RWPE2 (cell line): ENCODE data around the gene C6orf132.

Experiments used
- ATAC-seq: fragments of 200-7000 bp; cut with Tn5 transposase; 3 replicates; pipeline ENCODE4 v1.9.1; 2021; ENCODE audit warnings: low read depth
- DNase-seq: peaks from one replicate; pipeline ENCODE4 v3.0.0-alpha.2; 2020; ENCODE audit warnings: low spot score
- H3K27ac ChIP-seq: fragments of 450-650 bp; 2 replicates; pipeline ENCODE4 v1.5.1; 2017; ENCODE audit warnings: mild to moderate bottlenecking; ENCODE audit not compliant: poor library complexity, severe bottlenecking
- H3K27me3 ChIP-seq: fragments of 250-450 bp; sonication (Bioruptor Pico); 2 replicates; pipeline ENCODE4 v1.5.1; 2021; ENCODE audit warnings: mild to moderate bottlenecking, moderate library complexity; ENCODE audit not compliant: insufficient read depth, poor library complexity, severe bottlenecking
- H3K36me3 ChIP-seq: fragments of 250-450 bp; sonication (Bioruptor Pico); 2 replicates; pipeline ENCODE4 v1.5.1; 2020; ENCODE audit warnings: low read depth, mild to moderate bottlenecking, moderate library complexity
- H3K4me1 ChIP-seq: fragments of 250-450 bp; sonication (Bioruptor Pico); 2 replicates; pipeline ENCODE4 v1.5.1; 2021; ENCODE audit warnings: mild to moderate bottlenecking, moderate library complexity; ENCODE audit not compliant: insufficient read depth, poor library complexity, severe bottlenecking
- H3K4me3 ChIP-seq: fragments of 250-450 bp; sonication (Bioruptor Pico); 2 replicates; pipeline ENCODE4 v1.5.1; 2021; ENCODE audit warnings: mild to moderate bottlenecking, moderate library complexity; ENCODE audit not compliant: severe bottlenecking
- H3K9me3 ChIP-seq: fragments of 250-450 bp; sonication (Bioruptor Pico); 2 replicates; pipeline ENCODE4 v1.5.1; 2021; ENCODE audit warnings: mild to moderate bottlenecking, moderate library complexity; ENCODE audit not compliant: severe bottlenecking
- TF ChIP-seq, protein P1 (sequence below): fragments of 450-650 bp; IDR thresholded peaks from one replicate; pipeline ENCODE4 v1.5.1; 2017; ENCODE audit warnings: mild to moderate bottlenecking, moderate library complexity; ENCODE audit not compliant: poor library complexity, severe bottlenecking

C6orf132 gene

GRCh38 chr6:42099340-42100028 lies 42.9 kb downstream of the C6orf132 start:
- TF ChIP-seq, protein P1, sequence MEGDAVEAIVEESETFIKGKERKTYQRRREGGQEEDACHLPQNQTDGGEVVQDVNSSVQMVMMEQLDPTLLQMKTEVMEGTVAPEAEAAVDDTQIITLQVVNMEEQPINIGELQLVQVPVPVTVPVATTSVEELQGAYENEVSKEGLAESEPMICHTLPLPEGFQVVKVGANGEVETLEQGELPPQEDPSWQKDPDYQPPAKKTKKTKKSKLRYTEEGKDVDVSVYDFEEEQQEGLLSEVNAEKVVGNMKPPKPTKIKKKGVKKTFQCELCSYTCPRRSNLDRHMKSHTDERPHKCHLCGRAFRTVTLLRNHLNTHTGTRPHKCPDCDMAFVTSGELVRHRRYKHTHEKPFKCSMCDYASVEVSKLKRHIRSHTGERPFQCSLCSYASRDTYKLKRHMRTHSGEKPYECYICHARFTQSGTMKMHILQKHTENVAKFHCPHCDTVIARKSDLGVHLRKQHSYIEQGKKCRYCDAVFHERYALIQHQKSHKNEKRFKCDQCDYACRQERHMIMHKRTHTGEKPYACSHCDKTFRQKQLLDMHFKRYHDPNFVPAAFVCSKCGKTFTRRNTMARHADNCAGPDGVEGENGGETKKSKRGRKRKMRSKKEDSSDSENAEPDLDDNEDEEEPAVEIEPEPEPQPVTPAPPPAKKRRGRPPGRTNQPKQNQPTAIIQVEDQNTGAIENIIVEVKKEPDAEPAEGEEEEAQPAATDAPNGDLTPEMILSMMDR: no peak
- Histone ChIP-seq H3K36me3 (peaks cover 6% of the 10 kb centered on the region; the same call in 1 of the 2 replicates), H3K27me3 (no peaks in the 10 kb centered on the region), H3K4me1 (peaks cover 39% of the 10 kb centered on the region), H3K4me3 (no peak overlapping the region), H3K27ac (peak overlapping the region; percentile 97), H3K9me3 (no peaks in the 10 kb centered on the region)
- ATAC-seq (peak; percentile 90), DNase-seq (peak; percentile 90)

GRCh38 chr6:42095776-42096541 lies 46.5 kb downstream of the C6orf132 start:
- ATAC-seq: no peak
- no peak for DNase-seq

DNA sequence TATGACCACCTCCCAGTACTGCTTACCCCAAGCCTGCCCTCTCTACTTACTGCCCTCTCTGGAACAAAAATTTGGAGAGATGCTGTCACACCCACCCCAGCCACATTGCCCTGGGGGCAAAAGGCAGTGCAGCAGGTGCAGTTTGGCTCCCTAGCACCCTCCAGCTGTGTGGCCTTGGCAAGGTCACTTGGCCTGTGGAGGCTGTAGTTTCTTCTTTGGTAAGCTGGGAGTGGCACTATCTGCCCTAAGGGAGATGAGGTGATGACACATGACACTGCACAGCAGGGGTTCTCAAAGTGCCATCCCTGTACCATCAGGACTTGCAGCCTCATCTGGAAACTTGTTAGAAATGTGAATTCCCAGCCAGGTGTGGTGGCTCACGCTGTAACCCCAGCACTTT lies 47.3 kb downstream of the C6orf132 start:
- Histone ChIP-seq H3K4me3 (no peak overlapping the region), H3K4me1 (peaks cover 20% of the 10 kb centered on the region), H3K9me3 (no peaks in the 10 kb centered on the region), H3K27ac (no peak overlapping the region), H3K27me3 (no peaks in the 10 kb centered on the region), H3K36me3 (no peaks in the 10 kb centered on the region)
- no peak for DNase-seq
- TF ChIP-seq, protein P1: no peak
- no peak for ATAC-seq

More at GRCh38 chr6:42095776-42096541, 46.5 kb downstream of the C6orf132 start:
- H3K9me3 ChIP-seq: no peaks in the 10 kb centered on the region
- H3K4me3 ChIP-seq: no peak overlapping the region
- H3K4me1 ChIP-seq: peaks cover 29% of the 10 kb centered on the region
- no peak overlapping the region for H3K27ac ChIP-seq
- TF ChIP-seq, protein P1: peak; percentile 19
- no peaks in the 10 kb centered on the region for H3K27me3 ChIP-seq
- H3K36me3 ChIP-seq: no peaks in the 10 kb centered on the region

DNA sequence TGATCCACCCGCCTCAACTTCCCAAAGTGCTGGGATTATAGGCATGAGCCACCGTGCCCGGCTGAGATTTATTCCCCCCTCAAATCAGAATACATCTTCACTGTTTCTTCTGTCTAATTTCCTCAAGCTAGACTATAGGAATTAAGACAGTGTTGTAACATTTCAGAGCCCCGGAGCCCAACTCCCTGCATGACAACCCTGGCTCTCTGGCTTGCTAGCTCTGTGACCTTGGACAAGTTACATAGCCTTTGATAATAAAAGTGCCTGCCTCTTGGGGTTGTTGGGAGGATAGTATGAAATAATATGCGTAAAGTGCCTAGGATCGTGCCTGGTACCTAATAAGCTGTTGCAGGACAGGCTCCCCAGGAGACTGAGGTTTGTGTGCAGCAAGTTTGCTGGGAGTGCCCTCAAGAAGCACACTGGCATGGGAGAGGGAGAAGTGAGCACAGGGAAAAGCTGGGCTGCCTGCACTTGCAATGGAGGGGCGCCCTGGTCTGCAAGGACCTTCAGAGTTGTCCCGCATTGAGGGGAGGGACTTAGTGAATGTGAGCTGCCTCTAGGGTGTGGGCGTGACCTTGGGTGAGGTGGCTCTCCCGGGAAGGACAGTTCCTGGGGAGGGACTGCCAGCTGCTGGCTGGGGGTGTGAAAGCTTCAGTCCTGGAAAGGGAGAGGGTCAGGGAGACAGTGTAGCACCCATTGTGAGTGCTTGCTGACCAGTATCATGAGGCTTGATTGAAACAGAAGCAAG lies 48.7 kb downstream of the C6orf132 start:
- ATAC-seq (peak; percentile 20), DNase-seq (no peak)
- peaks cover 7% of the 10 kb centered on the region for H3K4me1 ChIP-seq
- no peaks in the 10 kb centered on the region for H3K27me3 ChIP-seq
- no peak overlapping the region for H3K4me3 ChIP-seq
- H3K9me3 ChIP-seq: no peaks in the 10 kb centered on the region
- H3K27ac ChIP-seq: no peak overlapping the region
- H3K36me3 ChIP-seq: no peaks in the 10 kb centered on the region
- TF ChIP-seq, protein P1: no peak
